ENCODE measurements around the gene SH3PXD2A. TPM values are rescaled to one million over a fixed set of nuclear protein-coding genes. Genes with fewer than 3 reads are reported as not detected.

Gene SH3PXD2A
- total and polyA plus RNA-seq, 2 experiments from 2014 or later, result 1.8 to 5.0 TPM

GRCh38 chr10:103843854-103844570 lies 11.4 kb downstream of the SH3PXD2A start:
- Histone ChIP-seq H3K4me1 (ENCODE audit: insufficient read depth) (peaks cover 37% of the 10 kb centered on the region), H4K20me1 (replicated peaks; ENCODE audit: insufficient read depth) (no peaks in the 10 kb centered on the region), H3K27ac (ENCODE audit: low read depth) (no peak overlapping the region), H3K27me3 (ENCODE audit: insufficient read depth) (no peaks in the 10 kb centered on the region), H3K79me2 (replicated peaks; ENCODE audit: insufficient read depth) (no peaks in the 10 kb centered on the region), H3F3A (replicated peaks; ENCODE audit: low read depth) (0 out of 2 replicates have a peak, but pooled peaks cover 5% of the 10 kb centered on the region), H3K9me2 (ENCODE audit: insufficient read depth) (no peaks in the 10 kb centered on the region), H3K36me3 (ENCODE audit: insufficient read depth) (no peaks in the 10 kb centered on the region), H3K4me3 (no peak overlapping the region), H3K4me2 (no peak overlapping the region), H2AFZ (no peak overlapping the region)
- Mint-ChIP-seq H3K9me3 (no peaks in the 10 kb centered on the region), H3K36me3 (ENCODE audit: low read depth) (no peaks in the 10 kb centered on the region), H3K27ac (no peak overlapping the region), H3K27me3 (ENCODE audit: insufficient read depth, low read depth, poor library complexity) (peaks cover 3% of the 10 kb centered on the region), H3K4me3 (no peak overlapping the region), H3K4me1 (peaks cover 46% of the 10 kb centered on the region)
- no peak for TF ChIP-seq POLR2AphosphoS5 (IDR thresholded peaks at IDR 0.05; ENCODE audit: low read depth)
- TF ChIP-seq, protein P1, sequence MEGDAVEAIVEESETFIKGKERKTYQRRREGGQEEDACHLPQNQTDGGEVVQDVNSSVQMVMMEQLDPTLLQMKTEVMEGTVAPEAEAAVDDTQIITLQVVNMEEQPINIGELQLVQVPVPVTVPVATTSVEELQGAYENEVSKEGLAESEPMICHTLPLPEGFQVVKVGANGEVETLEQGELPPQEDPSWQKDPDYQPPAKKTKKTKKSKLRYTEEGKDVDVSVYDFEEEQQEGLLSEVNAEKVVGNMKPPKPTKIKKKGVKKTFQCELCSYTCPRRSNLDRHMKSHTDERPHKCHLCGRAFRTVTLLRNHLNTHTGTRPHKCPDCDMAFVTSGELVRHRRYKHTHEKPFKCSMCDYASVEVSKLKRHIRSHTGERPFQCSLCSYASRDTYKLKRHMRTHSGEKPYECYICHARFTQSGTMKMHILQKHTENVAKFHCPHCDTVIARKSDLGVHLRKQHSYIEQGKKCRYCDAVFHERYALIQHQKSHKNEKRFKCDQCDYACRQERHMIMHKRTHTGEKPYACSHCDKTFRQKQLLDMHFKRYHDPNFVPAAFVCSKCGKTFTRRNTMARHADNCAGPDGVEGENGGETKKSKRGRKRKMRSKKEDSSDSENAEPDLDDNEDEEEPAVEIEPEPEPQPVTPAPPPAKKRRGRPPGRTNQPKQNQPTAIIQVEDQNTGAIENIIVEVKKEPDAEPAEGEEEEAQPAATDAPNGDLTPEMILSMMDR (conservative IDR thresholded peaks at IDR 0.05; ENCODE audit: low read depth in 2 of 2), result no peak
- no peak for TF ChIP-seq REST (IDR thresholded peaks at IDR 0.05; ENCODE audit: unreplicated experiment)
- TF ChIP-seq EZH2phosphoT487 (IDR thresholded peaks at IDR 0.05; ENCODE audit: unreplicated experiment), result no peak
- no peak for TF ChIP-seq ZNF331 (CRISPR knock-in tag; IDR thresholded peaks at IDR 0.05; ENCODE audit: low read depth)
- no peak for TF ChIP-seq ETS1 (IDR thresholded peaks at IDR 0.05)
- TF ChIP-seq NANOG (IDR thresholded peaks at IDR 0.05; ENCODE audit: borderline replicate concordance), result no peak
- TF ChIP-seq STAT1 (IDR thresholded peaks at IDR 0.05; ENCODE audit: unreplicated experiment), result no peak
- TF ChIP-seq JUNB (IDR thresholded peaks at IDR 0.05; ENCODE audit: unreplicated experiment), result no peak
- TF ChIP-seq EZH2 (IDR thresholded peaks at IDR 0.05; ENCODE audit: low read depth, unreplicated experiment), result no peak
- TF ChIP-seq ZNF462 (CRISPR knock-in tag; IDR thresholded peaks at IDR 0.05), result no peak
- TF ChIP-seq ZNF114 (CRISPR knock-in tag; IDR thresholded peaks at IDR 0.05), result no peak
- no peak for TF ChIP-seq CREB1 (CRISPR knock-in tag; IDR thresholded peaks at IDR 0.05; ENCODE audit: low read depth)
- ATAC-seq (no peak), DNase-seq (ENCODE audit: low spot score) (no peak)
